PC-9 (cell line): Measurements from ENCODE around the gene C1orf105.

Experiments used
- CTCF ChIP-seq: fragments of 200-600 bp; sonication (generic); conservative IDR thresholded peaks from 2 replicates; pipeline ENCODE4 v1.6.1; 2017; ENCODE audit warnings: mixed run types, antibody characterized with exemption, mild to moderate bottlenecking, moderate library complexity
- EZH2 ChIP-seq: fragments of 200-600 bp; sonication (generic); IDR thresholded peaks from 2 replicates; pipeline ENCODE4 v1.8.0; 2017; ENCODE audit warnings: antibody characterized with exemption, low read depth

GRCh38 chr1:172486805-172487454, 66.4 kb downstream of the C1orf105 start:
- TF ChIP-seq CTCF: no peak
- TF ChIP-seq EZH2: no peak
